SU-DHL-6 (cell line): ENCODE results near the gene ZC3HAV1L.

Source experiments
- CTCF ChIP-seq: fragments of 200-600 bp; sonication (generic); IDR thresholded peaks from one replicate; pipeline ENCODE4 v1.5.1; 2017; ENCODE audit warnings: antibody characterized with exemption, mild to moderate bottlenecking, low read length, moderate library complexity; ENCODE audit not compliant: insufficient read depth, poor library complexity, severe bottlenecking
- EZH2phosphoT487 ChIP-seq: fragments of 200-600 bp; sonication (generic), shearing (Covaris generic); conservative IDR thresholded peaks from 2 replicates; pipeline ENCODE4 v1.6.1; 2018; ENCODE audit warnings: mild to moderate bottlenecking, antibody characterized with exemption, low read length, moderate library complexity, mixed read lengths

- TF ChIP-seq EZH2phosphoT487 (no peak), CTCF (no peak)
Measured at GRCh38 chr7:139011373-139011772, 24.5 kb downstream of the ZC3HAV1L start.
